B cell (primary cell): Measurements from ENCODE around the gene MLH1. TPM values are rescaled to one million over a fixed set of nuclear protein-coding genes. Genes with fewer than 3 reads are reported as not detected.
"Not testable (repeated sequence)": the region's sequence is repeated elsewhere in the genome, so short reads cannot be mapped to it uniquely, and the experiment has no call there.

ENCODE experiments used
- ATAC-seq: fragments of 200-7000 bp; cut with Tn5 transposase; one replicate; pipeline ENCODE4 v1.10.0; 2021; ENCODE audit warnings: low read depth, mild to moderate bottlenecking, moderate number of reproducible peaks, moderate library complexity
- CTCF ChIA-PET: fragments of 350-600 bp; sonication (Branson Sonifier 250); formaldehyde crosslinking; loops from one replicate; lab custom pipeline; 2021; ENCODE audit warnings: antibody characterized with exemption, inconsistent platforms; lab: Charles Lee
- POLR2A ChIA-PET: fragments of 350-600 bp; sonication (Branson Sonifier 250); formaldehyde crosslinking; loops from one replicate; lab custom pipeline; 2021; ENCODE audit warnings: antibody characterized with exemption; lab: Charles Lee
- DNase-seq: peaks from one replicate; pipeline ENCODE4 v3.0.0; 2013
- H2AFZ ChIP-seq: 2 replicates; pipeline ENCODE4 v1.6.1; 2012; ENCODE audit warnings: mild to moderate bottlenecking, low read depth, low read length; ENCODE audit not compliant: insufficient read depth, poor library complexity, severe bottlenecking
- H3K27ac ChIP-seq, 2 donors: 1 replicate in 1 of 2; 2 replicates in 1 of 2; pipeline ENCODE4 v1.5.1; 2012 to 2013; ENCODE audit warnings: low read length in 2 of 2, mild to moderate bottlenecking in 2 of 2, moderate library complexity in 1 of 2
- H3K27me3 ChIP-seq, 4 experiments: fragments of 200-600 bp in 1 of 4; sonication (generic) in 1 of 4; replicated peaks in 1 of 4; 1 replicate in 2 of 4; 2 replicates in 2 of 4; pipeline versions ENCODE4 v1.6.1 to v1.7.0; 2013 to 2016; ENCODE audit warnings: low read length in 3 of 4, mild to moderate bottlenecking in 2 of 4, mixed read lengths in 1 of 4, moderate library complexity in 1 of 4; ENCODE audit not compliant: insufficient read depth in 4 of 4, control insufficient read depth in 3 of 4; ENCODE audit errors: control extremely low read depth in 1 of 4
- H3K36me3 ChIP-seq, 2 experiments: replicated peaks in 1 of 2; 1 replicate in 1 of 2; 2 replicates in 1 of 2; pipeline versions ENCODE4 v1.6.1 to v1.7.1; 2013; ENCODE audit warnings: low read length in 1 of 2; ENCODE audit not compliant: insufficient read depth in 2 of 2, control insufficient read depth in 1 of 2; ENCODE audit errors: control extremely low read depth in 1 of 2, extremely low read depth in 1 of 2
- H3K4me1 ChIP-seq, 2 donors: fragments of 200-600 bp in 1 of 2; sonication (generic) in 1 of 2; 1 replicate in 1 of 2; 2 replicates in 1 of 2; pipeline versions ENCODE4 v1.5.1 to v1.6.1; 2013 to 2017; ENCODE audit warnings: low read length in 2 of 2; ENCODE audit not compliant: control insufficient read depth in 2 of 2, insufficient read depth in 2 of 2
- H3K4me2 ChIP-seq: replicated peaks from 2 replicates; pipeline ENCODE3; 2012; ENCODE audit warnings: mild to moderate bottlenecking, low read depth, low read length; ENCODE audit not compliant: poor library complexity, severe bottlenecking
- H3K4me3 ChIP-seq, 5 experiments: fragments of 200-600 bp in 1 of 5; sonication (generic) in 1 of 5; 1 replicate in 3 of 5; 2 replicates in 2 of 5; pipeline versions ENCODE4 v1.5.1 to v1.7.0; 2011 to 2016; ENCODE audit warnings: low read length in 4 of 5, mild to moderate bottlenecking in 4 of 5, low read depth in 2 of 5, control low read depth in 1 of 5, moderate library complexity in 1 of 5; ENCODE audit not compliant: insufficient read depth in 1 of 5; ENCODE audit errors: control extremely low read depth in 1 of 5, extremely low read depth in 1 of 5
- H3K79me2 ChIP-seq: fragments of 200-600 bp; sonication (generic); one replicate; pipeline ENCODE4 v1.6.0; 2016; ENCODE audit warnings: low read length; ENCODE audit not compliant: control insufficient read depth, insufficient read depth
- H3K9ac ChIP-seq: fragments of 200-600 bp; sonication (generic); 2 replicates; pipeline ENCODE4 v1.6.1; 2017; ENCODE audit warnings: mild to moderate bottlenecking, low read length, moderate library complexity
- H3K9me3 ChIP-seq, 3 donors: one replicate each; pipeline versions ENCODE4 v1.6.1 to v1.7.1; 2013; ENCODE audit warnings: low read length in 2 of 3; ENCODE audit not compliant: control insufficient read depth in 2 of 3, insufficient read depth in 1 of 3; ENCODE audit errors: control extremely low read depth in 1 of 3
- H4K20me1 ChIP-seq: 2 replicates; pipeline ENCODE4 v1.6.0; 2012; ENCODE audit warnings: mild to moderate bottlenecking, low read length; ENCODE audit not compliant: insufficient read depth, control insufficient read depth, poor library complexity, severe bottlenecking
- H3K27ac Mint-ChIP-seq: one replicate; pipeline ENCODE4 v1.8.0; 2021; ENCODE audit warnings: mixed read lengths
- H3K27me3 Mint-ChIP-seq: one replicate; pipeline ENCODE4 v1.8.0; 2021; ENCODE audit warnings: mixed read lengths
- H3K4me1 Mint-ChIP-seq: one replicate; pipeline ENCODE4 v1.8.0; 2021; ENCODE audit warnings: mixed read lengths
- H3K4me3 Mint-ChIP-seq: one replicate; pipeline ENCODE4 v1.8.0; 2021; ENCODE audit warnings: mixed read lengths
- H3K9me3 Mint-ChIP-seq: one replicate; pipeline ENCODE4 v1.8.0; 2022; ENCODE audit warnings: mixed read lengths; ENCODE audit not compliant: insufficient read depth
- CTCF ChIP-seq: fragments of 200-600 bp; IDR thresholded peaks from one replicate; pipeline ENCODE4 v1.8.0; 2022; ENCODE audit warnings: antibody characterized with exemption, mild to moderate bottlenecking
- EZH2 ChIP-seq: IDR thresholded peaks from 2 replicates; pipeline ENCODE4 v1.6.1; 2012; ENCODE audit warnings: borderline replicate concordance, low read depth, mild to moderate bottlenecking, moderate library complexity, low read length; ENCODE audit not compliant: insufficient read depth, poor library complexity, severe bottlenecking
- WGBS: methylation state at CpG from one replicate; pipeline ENCODE4 v1.1.5; 2013; ENCODE audit warnings: missing lambda C conversion rate; ENCODE audit not compliant: insufficient coverage; 5-methylcytosine and 5-hydroxymethylcytosine counted together
- intact Hi-C: fragments of 100-400 bp; cut with micrococcal nuclease; formaldehyde crosslinking; loops from one replicate; pipeline ENCODE4 v1.10.0; 2022
- polyA plus RNA-seq: library from polyadenylated mRNA; depleted of rRNA; stranded (reverse); fragments of >200 nt; gene quantifications from 2 replicates; pipeline ENCODE4 v1.2.3, GENCODE V29; 2012
- total RNA-seq, 2 donors: library from RNA; stranded (reverse); fragments of 120-200 nt in 1 of 2; gene quantifications; 1 replicate in 1 of 2; 2 replicates in 1 of 2; pipeline versions ENCODE4 v1.2.3 to v1.2.4, GENCODE V29; 2013 to 2022

The MLH1 gene
- total and polyA plus RNA-seq, 2 donors (not counting 1 experiment from before 2014, with no cell fraction given) = 22.4 to 38.5 TPM

- POLR2A ChIA-PET = interaction anchor here (0.7 to 2.2 kb wide), 8 partner anchors 10 to 53 kb away, joined by 3 to 12 read pairs (median 4); partner anchors contain the start of genes EPM2AIP1 and MLH1
- intact Hi-C loops = loop anchor here (1.0 to 2.0 kb wide), 3 partner anchors 21 to 52 kb away; no protein-coding TSS in a partner anchor
- Histone ChIP-seq H4K20me1 (no peaks in the 10 kb centered on the region), H3K4me3 (peak overlapping the region; percentile 73 to 79 (median 76)), H3K9ac (peak overlapping the region; percentile 93), H3K27ac (peak overlapping the region in 1 of 2 donors; percentile 76), H3K4me2 (peak overlapping the region; percentile 99), H3K9me3 (peaks cover 0 to 18% (median 11%) of the 10 kb centered on the region in 3 donors), H3K27me3 (no peaks in the 10 kb centered on the region), H3K79me2 (peaks cover 29% of the 10 kb centered on the region), H3K4me1 (peaks cover 6 to 14% of the 10 kb centered on the region in 2 donors), H2AFZ (peak overlapping the region; percentile 97), H3K36me3 (no peaks in the 10 kb centered on the region)
- H3K27ac Mint-ChIP-seq = peak overlapping the region; percentile 92
- DNase-seq (peak; percentile 17), ATAC-seq (no peak)
- H3K4me1 Mint-ChIP-seq = peaks cover 16% of the 10 kb centered on the region
- WGBS = 93% methylated on average over 18 of the region's 28 CpGs
- peak overlapping the region; percentile 92 for H3K4me3 Mint-ChIP-seq
- CTCF ChIA-PET = interaction anchor here (1.1 to 4.4 kb wide), 10 partner anchors 10 to 76 kb away, joined by 3 to 42 read pairs (median 7); no protein-coding TSS in a partner anchor
- H3K9me3 Mint-ChIP-seq = peaks cover 2% of the 10 kb centered on the region
- no peak for TF ChIP-seq EZH2
- TF ChIP-seq CTCF = no peak
- H3K27me3 Mint-ChIP-seq = no peaks in the 10 kb centered on the region
Observed at GRCh38 chr3:36945333-36945980, 47.9 kb upstream of the MLH1 start.

GRCh38 chr3:36947814-36948213 lies 45.5 kb upstream of the MLH1 start:
- CTCF ChIA-PET = interaction anchor here (1.6 kb wide), 1 partner anchor 11 kb away, joined by 13 read pairs; no protein-coding TSS in a partner anchor
- 100% methylated on average over 2 of the region's 5 CpGs for WGBS

More at GRCh38 chr3:36947814-36948213, 45.5 kb upstream of the MLH1 start:
- H3K9ac ChIP-seq, H3K27me3 ChIP-seq, H4K20me1 ChIP-seq, H3K27me3 Mint-ChIP-seq, H3K36me3 ChIP-seq, H3K9me3 Mint-ChIP-seq, H3K27ac Mint-ChIP-seq, POLR2A ChIA-PET, H3K27ac ChIP-seq, ATAC-seq, H2AFZ ChIP-seq, H3K4me3 ChIP-seq, DNase-seq, H3K4me2 ChIP-seq, H3K4me3 Mint-ChIP-seq, intact Hi-C loops: not testable (repeated sequence)
- H3K4me1 ChIP-seq = peaks cover 6 to 14% of the 10 kb centered on the region in 2 donors
- peaks cover 16% of the 10 kb centered on the region for H3K79me2 ChIP-seq
- H3K9me3 ChIP-seq = peaks cover 0 to 18% (median 11%) of the 10 kb centered on the region in 3 donors
- peaks cover 15% of the 10 kb centered on the region for H3K4me1 Mint-ChIP-seq
